H1 (cell line): Measurements from ENCODE around the gene ALK. TPM values are rescaled to one million over a fixed set of nuclear protein-coding genes. Genes with fewer than 3 reads are reported as not detected.

Experiments used
- CTCF ChIA-PET: fragments of 300-600 bp; sonication (Branson Sonifier 250); formaldehyde crosslinking; loops from one replicate; lab custom pipeline; 2021; ENCODE audit not compliant: partially characterized antibody; lab: Charles Lee
- POLR2A ChIA-PET: fragments of 300-600 bp; sonication (Branson Sonifier 250); formaldehyde crosslinking; loops from one replicate; lab custom pipeline; 2021; ENCODE audit warnings: inconsistent platforms; ENCODE audit not compliant: partially characterized antibody; lab: Charles Lee
- DNase-seq, 2 experiments: peaks; one replicate each; pipeline versions ENCODE4 v3.0.0 to v3.0.0-alpha.2; 2010 to 2022; ENCODE audit warnings: low spot score in 2 of 2, low read depth in 1 of 2, mixed read lengths in 1 of 2
- FAIRE-seq: peaks from 2 replicates; lab custom pipeline; 2011; peaks lifted over from hg19 to GRCh38; lab: Jason Lieb, UNC
- H2AFZ ChIP-seq: 2 replicates; pipeline ENCODE4 v1.8.1; 2012; ENCODE audit warnings: low read length, inconsistent platforms
- H2AK5ac ChIP-seq: 2 replicates; pipeline ENCODE4 v1.6.1; 2013; ENCODE audit warnings: low read depth, low read length
- H2BK120ac ChIP-seq: replicated peaks from 2 replicates; pipeline ENCODE3; 2013; ENCODE audit warnings: low read depth, low read length, inconsistent platforms
- H2BK12ac ChIP-seq: 2 replicates; pipeline ENCODE4 v1.6.1; 2013; ENCODE audit warnings: low read depth, low read length
- H2BK15ac ChIP-seq: 2 replicates; pipeline ENCODE4 v1.6.1; 2013; ENCODE audit warnings: low read length
- H2BK20ac ChIP-seq: 2 replicates; pipeline ENCODE4 v1.6.1; 2013; ENCODE audit warnings: low read length
- H2BK5ac ChIP-seq: 2 replicates; pipeline ENCODE4 v1.6.1; 2013; ENCODE audit warnings: low read depth, low read length
- H3K14ac ChIP-seq: 2 replicates; pipeline ENCODE4 v1.6.1; 2013; ENCODE audit warnings: inconsistent platforms; ENCODE audit not compliant: insufficient read length
- H3K18ac ChIP-seq: 2 replicates; pipeline ENCODE4 v1.6.1; 2013; ENCODE audit warnings: low read length; ENCODE audit errors: extremely low read depth
- H3K23ac ChIP-seq: 2 replicates; pipeline ENCODE4 v1.6.1; 2013; ENCODE audit warnings: inconsistent platforms; ENCODE audit not compliant: insufficient read length
- H3K23me2 ChIP-seq: 2 replicates; pipeline ENCODE4 v1.6.1; 2013; ENCODE audit warnings: low read depth, low read length
- H3K27ac ChIP-seq: 2 replicates; pipeline ENCODE4 v1.6.1; 2011; ENCODE audit warnings: low read depth, low read length, inconsistent platforms
- H3K27me3 ChIP-seq, 4 experiments: replicated peaks in 1 of 4; 1 replicate in 1 of 4; 2 replicates in 3 of 4; pipeline versions ENCODE4 v1.6.1 to v1.8.1; 2011 to 2013; ENCODE audit warnings: low read length in 3 of 4, mild to moderate bottlenecking in 3 of 4, inconsistent platforms in 2 of 4, mixed read lengths in 2 of 4, moderate library complexity in 1 of 4; ENCODE audit not compliant: control insufficient read depth in 3 of 4, insufficient read depth in 3 of 4; ENCODE audit errors: extremely low read depth in 1 of 4
- H3K36me3 ChIP-seq, 4 experiments: 2 replicates each; pipeline versions ENCODE4 v1.6.1 to v1.8.1; 2011 to 2013; ENCODE audit warnings: mild to moderate bottlenecking in 4 of 4, low read length in 3 of 4, moderate library complexity in 2 of 4, control low read depth in 1 of 4, inconsistent platforms in 1 of 4; ENCODE audit not compliant: insufficient read depth in 4 of 4, control insufficient read depth in 2 of 4
- H3K4ac ChIP-seq: replicated peaks from 2 replicates; pipeline ENCODE3; 2013; ENCODE audit warnings: low read length, low read depth, mixed read lengths, inconsistent platforms; ENCODE audit not compliant: insufficient read length
- H3K4me1 ChIP-seq, 4 experiments: replicated peaks in 1 of 4; 1 replicate in 1 of 4; 2 replicates in 3 of 4; pipeline versions ENCODE4 v1.6.1 to v1.8.1; 2011 to 2013; ENCODE audit warnings: low read length in 3 of 4, inconsistent platforms in 2 of 4, mixed read lengths in 1 of 4; ENCODE audit not compliant: insufficient read depth in 4 of 4, control insufficient read depth in 3 of 4
- H3K4me2 ChIP-seq, 2 experiments: 2 replicates each; pipeline versions ENCODE4 v1.6.1 to v1.8.1; 2011 to 2013; ENCODE audit warnings: low read depth in 2 of 2, low read length in 2 of 2, control low read depth in 1 of 2, inconsistent platforms in 1 of 2, mild to moderate bottlenecking in 1 of 2; ENCODE audit not compliant: insufficient read depth in 1 of 2
- H3K4me3 ChIP-seq, 4 experiments: fragments of 200-600, 300-600 bp in 1 of 4; sonication (generic), shearing (Covaris generic), sonication (Bioruptor Twin) in 1 of 4; 2 replicates each; pipeline versions ENCODE4 v1.5.1 to v1.8.1; 2011 to 2016; ENCODE audit warnings: low read length in 4 of 4, low read depth in 3 of 4, control low read depth in 2 of 4, inconsistent platforms in 2 of 4, mild to moderate bottlenecking in 2 of 4, mixed read lengths in 1 of 4, moderate library complexity in 1 of 4; ENCODE audit not compliant: insufficient read depth in 2 of 4; ENCODE audit errors: extremely low read depth in 1 of 4
- H3K56ac ChIP-seq: replicated peaks from 2 replicates; pipeline ENCODE3; 2013; ENCODE audit warnings: low read depth, mild to moderate bottlenecking, mixed read lengths, low read length, inconsistent platforms; ENCODE audit not compliant: insufficient read length
- H3K79me1 ChIP-seq: 2 replicates; pipeline ENCODE4 v1.6.1; 2013; ENCODE audit warnings: low read depth, low read length, control low read depth
- H3K79me2 ChIP-seq, 2 experiments: 2 replicates each; pipeline versions ENCODE4 v1.6.1 to v1.8.1; 2012 to 2013; ENCODE audit warnings: low read length in 2 of 2, mild to moderate bottlenecking in 2 of 2, inconsistent platforms in 1 of 2; ENCODE audit not compliant: insufficient read depth in 2 of 2, control insufficient read depth in 1 of 2
- H3K9ac ChIP-seq, 4 experiments: replicated peaks in 1 of 4; 1 replicate in 1 of 4; 2 replicates in 3 of 4; pipeline versions ENCODE4 v1.6.1 to v1.8.1; 2011 to 2013; ENCODE audit warnings: low read depth in 3 of 4, low read length in 3 of 4, control low read depth in 2 of 4, mild to moderate bottlenecking in 2 of 4, moderate library complexity in 2 of 4, inconsistent platforms in 1 of 4; ENCODE audit errors: extremely low read depth in 1 of 4
- H3K9me3 ChIP-seq, 2 experiments: 2 replicates each; pipeline versions ENCODE4 v1.6.1 to v1.8.1; 2012 to 2013; ENCODE audit warnings: mild to moderate bottlenecking in 2 of 2, moderate library complexity in 2 of 2, control low read depth in 1 of 2, inconsistent platforms in 1 of 2, low read depth in 1 of 2, low read length in 1 of 2, mixed read lengths in 1 of 2; ENCODE audit not compliant: insufficient read depth in 2 of 2
- H4K20me1 ChIP-seq, 2 experiments: replicated peaks in 1 of 2; 2 replicates each; pipeline versions ENCODE3 to v1.8.1; 2011 to 2013; ENCODE audit warnings: inconsistent platforms in 2 of 2, low read length in 2 of 2, mild to moderate bottlenecking in 1 of 2; ENCODE audit not compliant: insufficient read depth in 2 of 2, control insufficient read depth in 1 of 2
- H4K5ac ChIP-seq: 2 replicates; pipeline ENCODE4 v1.6.1; 2013; ENCODE audit warnings: low read length, low read depth, mixed read lengths, inconsistent platforms; ENCODE audit not compliant: insufficient read length
- H4K8ac ChIP-seq: 2 replicates; pipeline ENCODE4 v1.8.0; 2013; ENCODE audit warnings: mild to moderate bottlenecking, moderate library complexity, low read length, inconsistent platforms; ENCODE audit not compliant: insufficient read depth; ENCODE audit errors: extremely low read depth
- H4K91ac ChIP-seq: replicated peaks from 2 replicates; pipeline ENCODE3; 2013; ENCODE audit warnings: low read length, mixed read lengths, inconsistent platforms; ENCODE audit not compliant: insufficient read length
- CBX5 ChIP-seq: fragments of 300-800, 300-1000 bp; sonication (generic); IDR thresholded peaks from 2 replicates; pipeline ENCODE4 v1.7.1; 2016; ENCODE audit warnings: antibody characterized with exemption, low read length, low read depth
- GTF2F1 ChIP-seq: IDR thresholded peaks from 2 replicates; pipeline ENCODE4 v1.6.1; 2012; ENCODE audit warnings: low read depth, low read length, improper control_type of control experiment, borderline replicate concordance
- JUND ChIP-seq: IDR thresholded peaks from 2 replicates; pipeline ENCODE4 v1.6.1; 2011; ENCODE audit warnings: mild to moderate bottlenecking, improper control_type of control experiment, low read length
- KDM5A ChIP-seq: fragments of 200-600 bp; IDR thresholded peaks from 2 replicates; pipeline ENCODE4 v1.7.1; 2012; ENCODE audit warnings: mild to moderate bottlenecking, low read length, inconsistent platforms, mixed read lengths
- MAFK ChIP-seq: IDR thresholded peaks from 2 replicates; pipeline ENCODE4 v1.6.1; 2012; ENCODE audit warnings: low read depth, mild to moderate bottlenecking, improper control_type of control experiment, low read length
- POU5F1 ChIP-seq: IDR thresholded peaks from 2 replicates; pipeline ENCODE4 v1.6.1; 2011; ENCODE audit warnings: low read depth, mild to moderate bottlenecking, low read length, moderate library complexity
- WGBS, 2 experiments: shearing (Covaris generic) in 1 of 2; methylation state at CpG; one replicate each; pipeline versions ENCODE4 v1.1.6 to v1.1.7; 2013 to 2015; ENCODE audit warnings: low lambda C conversion rate in 2 of 2, mixed read lengths in 2 of 2, inconsistent platforms in 1 of 2, low coverage in 1 of 2, missing lambda C conversion rate in 1 of 2; ENCODE audit not compliant: insufficient replicate concordance in 2 of 2, insufficient coverage in 1 of 2, insufficient read length in 1 of 2; ENCODE audit errors: extremely low coverage in 1 of 2, missing lambda C conversion rate in 1 of 2; 5-methylcytosine and 5-hydroxymethylcytosine counted together
- polyA plus RNA-seq, 7 experiments: library from polyadenylated mRNA; depleted of rRNA in 3 of 7; stranded (reverse) in 5 of 7; unstranded in 2 of 7; fragments of >200 nt in 5 of 7; fragments of 200-250 nt in 2 of 7; gene quantifications; 1 replicate in 5 of 7; 2 replicates in 1 of 7; 4 replicates in 1 of 7; pipeline versions ENCODE4 v1.2.1 to v1.2.3, GENCODE V29; 2011 to 2013; ENCODE audit warnings: missing spikeins in 2 of 7, mixed read lengths in 2 of 7
- total RNA-seq: library from RNA; stranded (reverse); fragmentation: NEBNext Ultra II Directional; extraction: Animal tissue kit (Norgen Biotek cat#: 25700); gene quantifications from 2 replicates; pipeline ENCODE4 v1.2.1, GENCODE V29; 2021
- TF ChIP-seq, protein P1 (sequence below): IDR thresholded peaks from 2 replicates; pipeline ENCODE4 v1.6.1; 2012; ENCODE audit warnings: low read length, inconsistent platforms

The ALK gene
- total and polyA plus RNA-seq, 2 of the 8 experiments (the other 6 are each of a cell fraction or from before 2014, with no cell fraction given) = 0.02 to 0.09 TPM

DNA sequence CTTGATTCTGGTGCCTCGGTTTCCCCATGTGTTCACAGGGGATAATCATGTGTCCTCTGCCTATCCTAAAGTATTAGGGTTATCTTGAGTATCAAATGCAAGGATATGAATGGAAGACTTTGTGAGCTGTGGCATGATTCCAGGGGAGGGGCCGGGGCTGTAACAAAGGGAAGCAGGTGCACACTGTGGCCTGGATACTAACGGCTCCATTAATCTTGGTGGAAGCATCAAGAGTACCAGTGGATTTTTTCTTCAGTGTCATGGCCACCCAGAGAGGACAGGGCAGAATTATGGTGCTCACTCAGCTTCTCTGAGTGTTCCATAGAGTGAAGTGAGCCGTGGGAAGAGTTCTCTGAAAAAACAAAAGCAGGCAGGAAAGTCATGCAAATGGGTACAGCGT, 320.1 kb downstream of the ALK start:
- Histone ChIP-seq H3K14ac (no peak overlapping the region), H3K9ac (no peak overlapping the region), H2AK5ac (no peak overlapping the region), H3K56ac (no peak overlapping the region), H3K23ac (no peak overlapping the region), H3K79me2 (no peaks in the 10 kb centered on the region), H2BK20ac (peak overlapping the region; percentile 48; the same call in 1 of the 2 replicates), H3K4ac (no peak overlapping the region), H3K79me1 (no peaks in the 10 kb centered on the region), H4K8ac (no peak overlapping the region), H2AFZ (no peak overlapping the region), H2BK12ac (0 out of 2 replicates have a peak overlapping the region, but pooled peaks have one; percentile 9), H4K20me1 (no peaks in the 10 kb centered on the region), H3K9me3 (no peaks in the 10 kb centered on the region), H2BK15ac (no peak overlapping the region), H3K4me1 (peaks cover 1 to 16% (median 6%) of the 10 kb centered on the region in 4 experiments; a peak in 4 of 7 replicates), H3K4me2 (no peak overlapping the region), H3K23me2 (no peaks in the 10 kb centered on the region), H2BK120ac (no peak overlapping the region), H3K27me3 (no peaks in the 10 kb centered on the region), H3K27ac (no peak overlapping the region), H3K4me3 (no peak overlapping the region), H4K5ac (no peak overlapping the region), H3K18ac (no peak overlapping the region; the same call in 1 of the 2 replicates), H3K36me3 (no peaks in the 10 kb centered on the region), H4K91ac (no peak overlapping the region), H2BK5ac (peak overlapping the region; percentile 60; the same call in 1 of the 2 replicates)
- no peak for FAIRE-seq
- ChIA-PET CTCF (interaction anchor here (0.7 to 1.4 kb wide), 2 partner anchors 15 to 28 kb away, joined by 4 to 5 read pairs; no protein-coding TSS in a partner anchor), POLR2A (no interaction called here)
- DNase-seq = no peak
- TF ChIP-seq, protein P1, sequence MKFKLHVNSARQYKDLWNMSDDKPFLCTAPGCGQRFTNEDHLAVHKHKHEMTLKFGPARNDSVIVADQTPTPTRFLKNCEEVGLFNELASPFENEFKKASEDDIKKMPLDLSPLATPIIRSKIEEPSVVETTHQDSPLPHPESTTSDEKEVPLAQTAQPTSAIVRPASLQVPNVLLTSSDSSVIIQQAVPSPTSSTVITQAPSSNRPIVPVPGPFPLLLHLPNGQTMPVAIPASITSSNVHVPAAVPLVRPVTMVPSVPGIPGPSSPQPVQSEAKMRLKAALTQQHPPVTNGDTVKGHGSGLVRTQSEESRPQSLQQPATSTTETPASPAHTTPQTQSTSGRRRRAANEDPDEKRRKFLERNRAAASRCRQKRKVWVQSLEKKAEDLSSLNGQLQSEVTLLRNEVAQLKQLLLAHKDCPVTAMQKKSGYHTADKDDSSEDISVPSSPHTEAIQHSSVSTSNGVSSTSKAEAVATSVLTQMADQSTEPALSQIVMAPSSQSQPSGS = no peak
- TF ChIP-seq GTF2F1 (no peak), KDM5A (no peak), CBX5 (no peak), MAFK (no peak), POU5F1 (no peak), JUND (no peak)
- WGBS, 2 experiments = 89% methylated on average over 5 of the region's 5 CpGs; no CpG with 5 or more reads in 1 of the 2 experiments
